ENCODE measurements around the gene NANOS1.

The NANOS1 gene

GRCh38 chr10:118995739-118996138, 33.8 kb upstream of the NANOS1 start:
- in situ Hi-C loops (cut with MboI; ENCODE audit: low sequenced_read_pairs, unreplicated experiment), result no loop called here
- no peak for TF ChIP-seq CTCF (IDR thresholded peaks at IDR 0.05; ENCODE audit: borderline replicate concordance, control extremely low read depth, extremely low read depth, insufficient read depth, missing control alignments)
- DNase-seq (ENCODE audit: low spot score), result no peak

GRCh38 chr10:118997379-118997778, 32.1 kb upstream of the NANOS1 start:
- in situ Hi-C loops (cut with MboI; ENCODE audit: low sequenced_read_pairs, unreplicated experiment), result no loop called here
- no peak for TF ChIP-seq CTCF (IDR thresholded peaks at IDR 0.05; ENCODE audit: borderline replicate concordance, control extremely low read depth, extremely low read depth, insufficient read depth, missing control alignments)

GRCh38 chr10:118998183-118998582, 31.3 kb upstream of the NANOS1 start:
- in situ Hi-C loops (cut with MboI; ENCODE audit: low sequenced_read_pairs, unreplicated experiment), result no loop called here
- no peak for TF ChIP-seq CTCF (IDR thresholded peaks at IDR 0.05; ENCODE audit: borderline replicate concordance, control extremely low read depth, extremely low read depth, insufficient read depth, missing control alignments)
- DNase-seq (ENCODE audit: low spot score), result no peak

More at GRCh38 chr10:118997379-118997778, 32.1 kb upstream of the NANOS1 start:
- no peak for DNase-seq (ENCODE audit: low spot score)

GRCh38 chr10:119001717-119002500, 27.6 kb upstream of the NANOS1 start:
- in situ Hi-C loops (cut with MboI; ENCODE audit: low sequenced_read_pairs, unreplicated experiment), result no loop called here
- no peak for TF ChIP-seq CTCF (IDR thresholded peaks at IDR 0.05; ENCODE audit: borderline replicate concordance, control extremely low read depth, extremely low read depth, insufficient read depth, missing control alignments)
- DNase-seq (ENCODE audit: low spot score), result no peak

GRCh38 chr10:119003572-119004289, 25.8 kb upstream of the NANOS1 start:
- in situ Hi-C loops (cut with MboI; ENCODE audit: low sequenced_read_pairs, unreplicated experiment), result no loop called here
- TF ChIP-seq CTCF (IDR thresholded peaks at IDR 0.05; ENCODE audit: borderline replicate concordance, control extremely low read depth, extremely low read depth, insufficient read depth, missing control alignments), result no peak
- DNase-seq (ENCODE audit: low spot score), result no peak

- in situ Hi-C loops (cut with MboI; ENCODE audit: low sequenced_read_pairs, unreplicated experiment), result no loop called here
- DNase-seq (ENCODE audit: low spot score), result no peak
- TF ChIP-seq CTCF (IDR thresholded peaks at IDR 0.05; ENCODE audit: borderline replicate concordance, control extremely low read depth, extremely low read depth, insufficient read depth, missing control alignments), result no peak
Measured at GRCh38 chr10:119005362-119006043, 24.0 kb upstream of the NANOS1 start.

Data from GM13976 (cell line).